Esophagus muscularis mucosa (tissue), 4 donors: Measurements from ENCODE around the gene LRRC4B. TPM values are rescaled to one million over a fixed set of nuclear protein-coding genes. Genes with fewer than 3 reads are reported as not detected.

Source experiments
- DNase-seq: peaks from one replicate; pipeline ENCODE4 v3.0.0-alpha.2; 2017; ENCODE audit errors: extremely low spot score
- H3K27ac ChIP-seq, 4 donors: fragments of 200-600 bp; sonication (generic); replicated peaks in 1 of 4; 1 replicate in 3 of 4; 2 replicates in 1 of 4; pipeline ENCODE4 v1.5.1; 2016 to 2019; ENCODE audit warnings: mild to moderate bottlenecking in 1 of 4
- H3K27me3 ChIP-seq, 4 donors: fragments of 200-600 bp; sonication (generic); one replicate each; pipeline versions ENCODE4 v1.5.1 to v1.6.0; 2016 to 2019
- H3K36me3 ChIP-seq, 4 donors: fragments of 200-600 bp; sonication (generic); one replicate each; pipeline ENCODE4 v1.5.1; 2016 to 2019
- H3K4me1 ChIP-seq, 4 donors: fragments of 200-600 bp; sonication (generic); one replicate each; pipeline ENCODE4 v1.5.1; 2016 to 2019
- H3K4me3 ChIP-seq, 4 donors: fragments of 200-600 bp; sonication (generic); 1 replicate in 2 of 4; 2 replicates in 2 of 4; pipeline ENCODE4 v1.5.1; 2016 to 2019; ENCODE audit warnings: mild to moderate bottlenecking in 4 of 4, moderate library complexity in 1 of 4
- H3K9me3 ChIP-seq, 4 donors: fragments of 200-600 bp; sonication (generic); 1 replicate in 3 of 4; 2 replicates in 1 of 4; pipeline ENCODE4 v1.5.1; 2016 to 2019
- EP300 ChIP-seq: sonication (generic); formaldehyde crosslinking; IDR thresholded peaks from one replicate; pipeline ENCODE4 v1.6.1; 2017; ENCODE audit warnings: antibody characterized with exemption
- POLR2A ChIP-seq: fragments of 450-650 bp; IDR thresholded peaks from one replicate; pipeline ENCODE4 v1.6.1; 2017; ENCODE audit warnings: antibody characterized with exemption, moderate library complexity, mild to moderate bottlenecking, low read depth
- POLR2AphosphoS5 ChIP-seq, 2 donors: sonication (generic); formaldehyde crosslinking; IDR thresholded peaks; one replicate each; pipeline ENCODE4 v1.6.1; 2017; ENCODE audit warnings: antibody characterized with exemption in 2 of 2
- WGBS: methylation state at CpG from one replicate; pipeline ENCODE4 v1.1.5; 2018; 5-methylcytosine and 5-hydroxymethylcytosine counted together
- intact Hi-C: fragments of 100-400 bp; cut with DNase I; formaldehyde crosslinking; loops from one replicate; pipeline ENCODE4 v1.15.1; 2023
- total RNA-seq, 4 donors: library from RNA; depleted of rRNA; stranded (reverse); fragments of >200 nt; gene quantifications; one replicate each; pipeline versions ENCODE4 v1.1.0 to v1.2.1, GENCODE V29; 2016
- TF ChIP-seq, protein P1 (sequence below), 3 experiments: fragments of 200-600 bp in 2 of 3; fragments of 450-650 bp in 1 of 3; sonication (generic) in 2 of 3; IDR thresholded peaks; one replicate each; pipeline ENCODE4 v1.5.1; 2017 to 2019; ENCODE audit warnings: antibody characterized with exemption in 3 of 3, mild to moderate bottlenecking in 2 of 3, moderate library complexity in 1 of 3

The LRRC4B gene
- total RNA-seq, 4 donors from 2014 or later: 3.7 to 12.5 (median 6.7) TPM

DNA sequence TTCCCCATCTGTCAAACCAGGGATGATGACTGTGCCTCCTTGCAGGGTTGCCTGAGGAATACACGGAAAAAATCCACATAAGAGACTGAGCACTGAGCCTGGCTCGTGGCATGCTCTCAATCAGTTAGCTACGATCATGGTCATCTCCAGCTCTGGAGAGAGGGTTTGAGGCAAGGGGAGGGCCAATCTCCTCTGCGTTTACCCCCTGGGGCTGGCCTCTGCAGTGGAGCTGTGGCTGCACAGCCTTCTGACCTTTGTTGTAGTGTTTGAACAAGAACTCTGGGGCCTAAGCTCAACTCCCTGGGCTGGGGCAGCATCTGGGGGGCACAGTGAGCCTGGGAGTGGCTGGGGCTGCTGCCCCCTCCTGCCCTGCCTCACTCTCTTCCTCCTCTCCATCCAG lies 5.9 kb downstream of the LRRC4B start:
- Histone ChIP-seq H3K36me3 (no peaks in the 10 kb centered on the region), H3K4me3 (no peak overlapping the region), H3K27me3 (peaks cover 0 to 95% (median 27%) of the 10 kb centered on the region in 4 donors), H3K9me3 (no peaks in the 10 kb centered on the region), H3K4me1 (peaks cover 0 to 16% (median 9%) of the 10 kb centered on the region in 4 donors), H3K27ac (no peak overlapping the region)
- TF ChIP-seq POLR2A (no peak), POLR2AphosphoS5 (IDR thresholded peaks at IDR 0.05) (no peak), EP300 (no peak)
- TF ChIP-seq, protein P1, sequence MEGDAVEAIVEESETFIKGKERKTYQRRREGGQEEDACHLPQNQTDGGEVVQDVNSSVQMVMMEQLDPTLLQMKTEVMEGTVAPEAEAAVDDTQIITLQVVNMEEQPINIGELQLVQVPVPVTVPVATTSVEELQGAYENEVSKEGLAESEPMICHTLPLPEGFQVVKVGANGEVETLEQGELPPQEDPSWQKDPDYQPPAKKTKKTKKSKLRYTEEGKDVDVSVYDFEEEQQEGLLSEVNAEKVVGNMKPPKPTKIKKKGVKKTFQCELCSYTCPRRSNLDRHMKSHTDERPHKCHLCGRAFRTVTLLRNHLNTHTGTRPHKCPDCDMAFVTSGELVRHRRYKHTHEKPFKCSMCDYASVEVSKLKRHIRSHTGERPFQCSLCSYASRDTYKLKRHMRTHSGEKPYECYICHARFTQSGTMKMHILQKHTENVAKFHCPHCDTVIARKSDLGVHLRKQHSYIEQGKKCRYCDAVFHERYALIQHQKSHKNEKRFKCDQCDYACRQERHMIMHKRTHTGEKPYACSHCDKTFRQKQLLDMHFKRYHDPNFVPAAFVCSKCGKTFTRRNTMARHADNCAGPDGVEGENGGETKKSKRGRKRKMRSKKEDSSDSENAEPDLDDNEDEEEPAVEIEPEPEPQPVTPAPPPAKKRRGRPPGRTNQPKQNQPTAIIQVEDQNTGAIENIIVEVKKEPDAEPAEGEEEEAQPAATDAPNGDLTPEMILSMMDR (IDR thresholded peaks at IDR 0.05): no peak
- no peak for DNase-seq
- intact Hi-C loops: no loop called here
- 67% methylated on average over 4 of the region's 4 CpGs for WGBS

DNA sequence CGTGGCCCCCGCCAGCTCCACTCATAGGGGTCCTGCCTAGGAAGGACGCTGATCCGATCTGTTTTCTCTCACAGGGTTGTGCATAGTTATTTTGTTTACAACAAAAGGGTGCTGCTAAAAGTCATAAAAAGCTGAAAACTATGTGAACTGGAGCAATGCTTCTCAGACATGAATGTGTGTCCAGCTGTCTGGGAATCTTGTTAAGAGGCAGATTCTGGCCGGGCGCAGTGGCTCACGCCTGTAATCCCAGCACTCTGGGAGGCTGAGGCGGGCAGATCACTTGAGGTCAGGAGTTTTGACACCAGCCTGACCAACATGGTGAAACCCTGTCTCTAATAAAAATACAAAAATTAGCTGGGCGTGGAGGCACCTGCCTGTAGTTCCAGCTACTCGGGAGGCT lies 8.6 kb downstream of the LRRC4B start:
- H3K4me1 ChIP-seq: peaks cover 13 to 17% (median 15%) of the 10 kb centered on the region in 4 donors
- TF ChIP-seq POLR2A: no peak
- TF ChIP-seq, protein P1 (IDR thresholded peaks at IDR 0.05): no peak
- TF ChIP-seq EP300: no peak
- TF ChIP-seq POLR2AphosphoS5 (IDR thresholded peaks at IDR 0.05): no peak
- H3K9me3 ChIP-seq: no peaks in the 10 kb centered on the region
- no peak overlapping the region for H3K4me3 ChIP-seq
- intact Hi-C loops: no loop called here
- no peak for DNase-seq
- H3K36me3 ChIP-seq: no peaks in the 10 kb centered on the region
- no peak overlapping the region for H3K27ac ChIP-seq
- WGBS: 82% methylated on average over 10 of the region's 10 CpGs
- peaks cover 0 to 95% (median 25%) of the 10 kb centered on the region in 4 donors for H3K27me3 ChIP-seq

DNA sequence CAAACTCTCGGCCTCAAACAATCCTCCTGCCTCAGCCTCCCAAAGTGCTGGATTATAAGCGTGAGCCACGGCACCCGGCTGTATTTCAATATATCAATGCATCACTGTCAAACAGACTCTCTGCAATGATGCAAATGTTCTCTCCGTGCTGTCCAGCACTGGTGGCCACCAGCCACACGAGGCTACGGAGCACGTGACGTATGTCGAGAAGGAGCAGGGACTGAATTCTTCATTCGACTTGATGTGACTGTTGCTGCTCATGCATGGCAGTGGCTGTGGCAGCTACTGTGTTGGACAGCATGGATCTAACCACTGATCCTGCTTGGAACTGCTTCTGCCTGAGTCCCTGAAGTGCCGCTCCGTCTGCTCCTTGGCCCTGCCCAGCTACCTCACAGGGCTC lies 9.8 kb downstream of the LRRC4B start:
- TF ChIP-seq POLR2A: no peak
- TF ChIP-seq POLR2AphosphoS5 (IDR thresholded peaks at IDR 0.05): no peak
- TF ChIP-seq, protein P1 (IDR thresholded peaks at IDR 0.05): no peak
- no peak for TF ChIP-seq EP300
- intact Hi-C loops: no loop called here
- no peak for DNase-seq
- Histone ChIP-seq H3K9me3 (no peaks in the 10 kb centered on the region), H3K4me1 (peaks cover 13 to 17% (median 15%) of the 10 kb centered on the region in 4 donors), H3K27ac (no peak overlapping the region), H3K27me3 (peaks cover 0 to 95% (median 27%) of the 10 kb centered on the region in 4 donors), H3K4me3 (no peak overlapping the region), H3K36me3 (no peaks in the 10 kb centered on the region)
- 86% methylated on average over 11 of the region's 13 CpGs for WGBS

DNA sequence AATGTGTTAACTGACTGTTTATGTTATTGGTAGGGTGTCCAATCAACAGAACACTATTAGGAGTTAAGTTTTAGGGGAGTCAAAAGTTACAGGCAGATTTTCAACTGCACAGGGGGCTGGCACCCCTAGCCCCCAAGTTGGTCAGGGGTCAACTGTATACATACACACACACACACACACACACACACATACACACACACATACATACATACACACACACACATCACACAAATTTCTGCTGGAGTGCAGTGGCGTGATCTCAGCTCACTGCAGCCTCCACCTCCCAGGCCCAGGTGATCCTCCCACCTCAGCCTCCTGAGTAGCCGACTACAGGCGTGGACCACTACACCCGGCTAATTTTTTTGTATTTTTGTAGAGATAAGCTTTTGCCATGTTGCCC lies 10.2 kb downstream of the LRRC4B start:
- no peaks in the 10 kb centered on the region for H3K9me3 ChIP-seq
- H3K27me3 ChIP-seq: peaks cover 0 to 95% (median 25%) of the 10 kb centered on the region in 4 donors
- H3K27ac ChIP-seq: no peak overlapping the region
- TF ChIP-seq EP300 (no peak), POLR2A (no peak), POLR2AphosphoS5 (IDR thresholded peaks at IDR 0.05) (no peak)
- TF ChIP-seq, protein P1 (IDR thresholded peaks at IDR 0.05): no peak
- H3K4me1 ChIP-seq: peaks cover 13 to 17% (median 15%) of the 10 kb centered on the region in 4 donors
- H3K4me3 ChIP-seq: no peak overlapping the region
- DNase-seq: no peak
- 89% methylated on average over 3 of the region's 4 CpGs for WGBS
- intact Hi-C loops: no loop called here
- H3K36me3 ChIP-seq: no peaks in the 10 kb centered on the region
